ENCODE measurements around the gene IFNLR1.

IFNLR1 gene

GRCh38 chr1:24149866-24150233 is 37.2 kb downstream of the IFNLR1 start:
- no peak for DNase-seq (ENCODE audit: low spot score)

- DNase-seq (ENCODE audit: low spot score), result no peak
Measured at GRCh38 chr1:24147816-24148215, 39.3 kb downstream of the IFNLR1 start.

- DNase-seq (ENCODE audit: low spot score), result no peak
Measured at GRCh38 chr1:24147194-24147593, 39.9 kb downstream of the IFNLR1 start.

GRCh38 chr1:24142546-24143534 is 44.2 kb downstream of the IFNLR1 start, which contains the start of gene IL22RA1:
Gene IL22RA1 (minus strand): TSS chr1:24143140. CDS start chr1:24143082, 58 bp downstream.
- no peak for DNase-seq (ENCODE audit: low spot score)

- DNase-seq (ENCODE audit: low spot score), result no peak
Measured at GRCh38 chr1:24141311-24141997, 45.6 kb downstream of the IFNLR1 start.

GRCh38 chr1:24140741-24141181 is 46.3 kb downstream of the IFNLR1 start:
- DNase-seq (ENCODE audit: low spot score), result no peak

- DNase-seq (ENCODE audit: low spot score), result no peak
Measured at GRCh38 chr1:24139841-24140425, 47.2 kb downstream of the IFNLR1 start.

GRCh38 chr1:24139222-24139489 is 47.9 kb downstream of the IFNLR1 start:
- DNase-seq (ENCODE audit: low spot score), result no peak

GRCh38 chr1:24138476-24139221 is 48.4 kb downstream of the IFNLR1 start:
- DNase-seq (ENCODE audit: low spot score), result no peak

GRCh38 chr1:24136956-24137539 is 50.0 kb downstream of the IFNLR1 start:
- DNase-seq (ENCODE audit: low spot score), result no peak

GRCh38 chr1:24134376-24134775 is 52.7 kb downstream of the IFNLR1 start:
- DNase-seq (ENCODE audit: low spot score), result no peak

- DNase-seq (ENCODE audit: low spot score), result no peak
Measured at GRCh38 chr1:24133819-24134218, 53.3 kb downstream of the IFNLR1 start.

- DNase-seq (ENCODE audit: low spot score), result no peak
Measured at GRCh38 chr1:24130385-24130784, 56.7 kb downstream of the IFNLR1 start.

- DNase-seq (ENCODE audit: low spot score), result no peak
Measured at GRCh38 chr1:24127801-24128363, 59.2 kb downstream of the IFNLR1 start.

- no peak for DNase-seq (ENCODE audit: low spot score)
Measured at GRCh38 chr1:24127134-24127800, 59.8 kb downstream of the IFNLR1 start.

- no peak for DNase-seq (ENCODE audit: low spot score)
Measured at GRCh38 chr1:24126672-24127023, 60.4 kb downstream of the IFNLR1 start.

- DNase-seq (ENCODE audit: low spot score), result no peak
Measured at GRCh38 chr1:24126018-24126671, 60.9 kb downstream of the IFNLR1 start.

GRCh38 chr1:24125456-24125855 is 61.6 kb downstream of the IFNLR1 start:
- no peak for DNase-seq (ENCODE audit: low spot score)

- no peak for DNase-seq (ENCODE audit: low spot score)
Measured at GRCh38 chr1:24124980-24125379, 62.1 kb downstream of the IFNLR1 start.

- DNase-seq (ENCODE audit: low spot score), result no peak
Measured at GRCh38 chr1:24123611-24124010, 63.5 kb downstream of the IFNLR1 start.
